ENCODE data around the gene SF3B2. TPM values are rescaled to one million over a fixed set of nuclear protein-coding genes. Genes with fewer than 3 reads are reported as not detected.
"Not testable (repeated sequence)": the region's sequence is repeated elsewhere in the genome, so short reads cannot be mapped to it uniquely, and the experiment has no call there.

Gene SF3B2
- total RNA-seq, 1 donor, result 197 TPM

- DNase-seq (ENCODE audit: low read depth in 2 of 3, low spot score in 2 of 3), result peak; percentile 57 to 85 (median 71)
Observed at GRCh38 chr11:66100272-66101065, 48.3 kb downstream of the SF3B2 start.

GRCh38 chr11:66101066-66101464, 48.9 kb downstream of the SF3B2 start:
- no peak for DNase-seq (ENCODE audit: low read depth in 2 of 3, low spot score in 2 of 3)

- no peak for DNase-seq (ENCODE audit: low read depth in 2 of 3, low spot score in 2 of 3)
Observed at GRCh38 chr11:66104057-66104638, 52.0 kb downstream of the SF3B2 start.

- DNase-seq (ENCODE audit: low read depth in 2 of 3, low spot score in 2 of 3), result no peak
Observed at GRCh38 chr11:66106786-66107599, 54.8 kb downstream of the SF3B2 start.

- DNase-seq (ENCODE audit: low read depth in 2 of 3, low spot score in 2 of 3), result no peak
Observed at GRCh38 chr11:66107600-66108510, 55.7 kb downstream of the SF3B2 start.

GRCh38 chr11:66109294-66109693, 57.1 kb downstream of the SF3B2 start:
- DNase-seq (ENCODE audit: low read depth in 2 of 3, low spot score in 2 of 3), result no peak

GRCh38 chr11:66111158-66111557, 59.0 kb downstream of the SF3B2 start:
- DNase-seq (ENCODE audit: low read depth in 2 of 3, low spot score in 2 of 3), result no peak

- DNase-seq (ENCODE audit: low read depth in 2 of 3, low spot score in 2 of 3), result no peak
Observed at GRCh38 chr11:66112041-66112491, 59.9 kb downstream of the SF3B2 start.

- DNase-seq (ENCODE audit: low read depth in 2 of 3, low spot score in 2 of 3), result no peak
Observed at GRCh38 chr11:66112601-66113499, 60.7 kb downstream of the SF3B2 start.

- DNase-seq (ENCODE audit: low read depth in 2 of 3, low spot score in 2 of 3), result not testable (repeated sequence)
Observed at GRCh38 chr11:66114957-66115356, 62.8 kb downstream of the SF3B2 start.

- DNase-seq (ENCODE audit: low read depth in 2 of 3, low spot score in 2 of 3), result peak in 1 of 3 donors; percentile 77
Observed at GRCh38 chr11:66115638-66116301, 63.6 kb downstream of the SF3B2 start.

GRCh38 chr11:66116576-66117361, 64.6 kb downstream of the SF3B2 start:
- no peak for DNase-seq (ENCODE audit: low read depth in 2 of 3, low spot score in 2 of 3)

- DNase-seq (ENCODE audit: low read depth in 2 of 3, low spot score in 2 of 3), result no peak
Observed at GRCh38 chr11:66118847-66119246, 66.7 kb downstream of the SF3B2 start.

Other genes with a start within 250 kb of the SF3B2 start
- 4.3 TPM for gene SNX32, start 218.4 kb upstream of the SF3B2 start, total RNA-seq
- 701 TPM for gene CFL1, start 194.2 kb upstream of the SF3B2 start, total RNA-seq
- gene MUS81, start 191.9 kb upstream of the SF3B2 start, total RNA-seq, result 85.1 TPM
- gene EFEMP2, start 179.6 kb upstream of the SF3B2 start, total RNA-seq, result 13.7 TPM
- gene CTSW, start 172.5 kb upstream of the SF3B2 start, total RNA-seq, result 95.9 TPM
- gene FIBP, start 163.9 kb upstream of the SF3B2 start, total RNA-seq, result 193 TPM
- 43.6 TPM for gene CCDC85B, start 161.7 kb upstream of the SF3B2 start, total RNA-seq
- 24.5 TPM for gene FOSL1, start 152.0 kb upstream of the SF3B2 start, total RNA-seq
- 52.8 TPM for gene C11orf68, start 133.3 kb upstream of the SF3B2 start, total RNA-seq
- 104 TPM for gene DRAP1, start 132.9 kb upstream of the SF3B2 start, total RNA-seq
- not detected for gene TSGA10IP, start 106.9 kb upstream of the SF3B2 start, total RNA-seq
- gene SART1, start 90.6 kb upstream of the SF3B2 start, total RNA-seq, result 62.2 TPM
- 22.6 TPM for gene EIF1AD, start 50.2 kb upstream of the SF3B2 start, total RNA-seq
- 21.5 TPM for gene BANF1, start 49.9 kb upstream of the SF3B2 start, total RNA-seq
- not detected for gene CST6, start 40.4 kb upstream of the SF3B2 start, total RNA-seq
- gene CATSPER1, start 25.9 kb upstream of the SF3B2 start, total RNA-seq, result 0.27 TPM
- gene GAL3ST3, start 3.2 kb upstream of the SF3B2 start, total RNA-seq, result 3.2 TPM
- 75.9 TPM for gene PACS1, start 17.9 kb downstream of the SF3B2 start, total RNA-seq
- gene KLC2, start 205.3 kb downstream of the SF3B2 start, total RNA-seq, result 11.8 TPM
- 103 TPM for gene RAB1B, start 216.3 kb downstream of the SF3B2 start, total RNA-seq
- gene CNIH2, start 225.8 kb downstream of the SF3B2 start, total RNA-seq, result 2.7 TPM
- gene YIF1A, start 236.8 kb downstream of the SF3B2 start, total RNA-seq, result 75.7 TPM
- gene TMEM151A, start 239.5 kb downstream of the SF3B2 start, total RNA-seq, result 0.27 TPM

All from hematopoietic multipotent progenitor cell (in vitro differentiated cells).